BE2C (cell line): ENCODE measurements around the gene ANAPC7. TPM values are rescaled to one million over a fixed set of nuclear protein-coding genes. Genes with fewer than 3 reads are reported as not detected.

Experiments used
- DNase-seq: peaks from one replicate; pipeline ENCODE4 v3.0.0-alpha.2; 2020
- H3K27me3 ChIP-seq: fragments of 250-450 bp; sonication (Bioruptor Pico); 2 replicates; pipeline ENCODE4 v1.5.1; 2020; ENCODE audit warnings: mild to moderate bottlenecking
- H3K36me3 ChIP-seq: fragments of 250-450 bp; sonication (Bioruptor Pico); 2 replicates; pipeline ENCODE4 v1.5.1; 2020; ENCODE audit warnings: mild to moderate bottlenecking
- H3K4me1 ChIP-seq: fragments of 250-450 bp; sonication (Bioruptor Pico); 2 replicates; pipeline ENCODE4 v1.5.1; 2020
- H3K4me3 ChIP-seq: 2 replicates; pipeline ENCODE4 v1.5.1; 2011; ENCODE audit warnings: low read depth, low read length
- H3K9me3 ChIP-seq: fragments of 250-450 bp; sonication (Bioruptor Pico); 2 replicates; pipeline ENCODE4 v1.5.1; 2020
- polyA plus RNA-seq: library from polyadenylated mRNA; unstranded; fragments of >200 nt; gene quantifications from one replicate; pipeline ENCODE4 v1.2.1, GENCODE V29; 2012; ENCODE audit warnings: low read depth, missing spikeins; ENCODE audit not compliant: insufficient read length, insufficient read depth
- TF ChIP-seq, protein P1 (sequence below): IDR thresholded peaks from 2 replicates; pipeline ENCODE4 v1.5.1; 2012; ENCODE audit warnings: mild to moderate bottlenecking, low read depth, low read length

Gene ANAPC7, protein sequence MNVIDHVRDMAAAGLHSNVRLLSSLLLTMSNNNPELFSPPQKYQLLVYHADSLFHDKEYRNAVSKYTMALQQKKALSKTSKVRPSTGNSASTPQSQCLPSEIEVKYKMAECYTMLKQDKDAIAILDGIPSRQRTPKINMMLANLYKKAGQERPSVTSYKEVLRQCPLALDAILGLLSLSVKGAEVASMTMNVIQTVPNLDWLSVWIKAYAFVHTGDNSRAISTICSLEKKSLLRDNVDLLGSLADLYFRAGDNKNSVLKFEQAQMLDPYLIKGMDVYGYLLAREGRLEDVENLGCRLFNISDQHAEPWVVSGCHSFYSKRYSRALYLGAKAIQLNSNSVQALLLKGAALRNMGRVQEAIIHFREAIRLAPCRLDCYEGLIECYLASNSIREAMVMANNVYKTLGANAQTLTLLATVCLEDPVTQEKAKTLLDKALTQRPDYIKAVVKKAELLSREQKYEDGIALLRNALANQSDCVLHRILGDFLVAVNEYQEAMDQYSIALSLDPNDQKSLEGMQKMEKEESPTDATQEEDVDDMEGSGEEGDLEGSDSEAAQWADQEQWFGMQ
- polyA plus RNA-seq: 101 TPM

DNA sequence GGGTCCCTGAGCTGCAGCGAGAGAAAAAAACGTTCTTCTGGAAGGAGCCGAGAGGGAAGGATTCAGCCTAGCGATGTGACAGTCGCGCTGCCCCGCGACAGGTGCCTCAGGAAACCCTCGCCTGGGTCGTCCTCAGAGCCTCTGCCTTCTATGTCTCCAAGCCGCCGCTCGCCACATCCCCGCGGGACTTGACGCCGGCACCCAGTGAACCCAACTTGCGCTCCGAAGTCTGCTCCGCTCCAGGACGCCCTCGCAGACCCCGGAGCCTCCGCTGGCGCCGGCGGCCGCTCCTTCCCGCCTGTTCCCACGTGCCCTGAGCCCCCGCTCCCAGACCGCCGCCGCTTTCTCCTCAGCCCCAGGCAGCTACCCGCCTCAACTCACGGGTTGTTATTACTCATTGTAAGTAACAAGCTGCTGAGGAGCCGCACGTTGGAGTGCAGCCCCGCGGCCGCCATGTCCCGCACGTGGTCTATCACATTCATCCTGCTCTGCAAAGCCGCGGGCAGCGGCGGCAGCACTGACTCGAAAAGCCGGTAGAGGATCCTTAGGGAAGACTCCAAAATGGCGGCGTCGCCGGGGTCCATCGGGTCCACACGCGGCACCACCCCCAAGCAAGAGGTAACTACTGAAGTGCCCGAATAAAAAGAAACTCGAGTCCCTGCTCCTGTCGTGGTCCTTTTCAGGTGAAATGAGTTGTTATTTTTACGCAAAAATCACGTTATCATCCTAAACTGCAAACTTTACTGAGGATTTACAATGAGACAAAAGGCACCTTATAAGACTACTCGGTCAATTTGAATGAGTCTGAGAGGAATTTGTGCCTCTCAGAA lies at the start of gene ANAPC7:
Gene ANAPC7 (minus strand): TSS at position 563 of the 830 bp plus-strand sequence. CDS start 81 bp downstream, at position 482.
- Histone ChIP-seq H3K27me3 (no peaks in the 10 kb centered on the region), H3K4me1 (peaks cover 4% of the 10 kb centered on the region), H3K4me3 (peak within 1 kb of the TSS; percentile 99), H3K9me3 (no peaks in the 10 kb centered on the region), H3K36me3 (peaks cover 32% of the 10 kb centered on the region)
- TF ChIP-seq, protein P1, sequence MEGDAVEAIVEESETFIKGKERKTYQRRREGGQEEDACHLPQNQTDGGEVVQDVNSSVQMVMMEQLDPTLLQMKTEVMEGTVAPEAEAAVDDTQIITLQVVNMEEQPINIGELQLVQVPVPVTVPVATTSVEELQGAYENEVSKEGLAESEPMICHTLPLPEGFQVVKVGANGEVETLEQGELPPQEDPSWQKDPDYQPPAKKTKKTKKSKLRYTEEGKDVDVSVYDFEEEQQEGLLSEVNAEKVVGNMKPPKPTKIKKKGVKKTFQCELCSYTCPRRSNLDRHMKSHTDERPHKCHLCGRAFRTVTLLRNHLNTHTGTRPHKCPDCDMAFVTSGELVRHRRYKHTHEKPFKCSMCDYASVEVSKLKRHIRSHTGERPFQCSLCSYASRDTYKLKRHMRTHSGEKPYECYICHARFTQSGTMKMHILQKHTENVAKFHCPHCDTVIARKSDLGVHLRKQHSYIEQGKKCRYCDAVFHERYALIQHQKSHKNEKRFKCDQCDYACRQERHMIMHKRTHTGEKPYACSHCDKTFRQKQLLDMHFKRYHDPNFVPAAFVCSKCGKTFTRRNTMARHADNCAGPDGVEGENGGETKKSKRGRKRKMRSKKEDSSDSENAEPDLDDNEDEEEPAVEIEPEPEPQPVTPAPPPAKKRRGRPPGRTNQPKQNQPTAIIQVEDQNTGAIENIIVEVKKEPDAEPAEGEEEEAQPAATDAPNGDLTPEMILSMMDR: no peak
- DNase-seq: peak; percentile 95

DNA sequence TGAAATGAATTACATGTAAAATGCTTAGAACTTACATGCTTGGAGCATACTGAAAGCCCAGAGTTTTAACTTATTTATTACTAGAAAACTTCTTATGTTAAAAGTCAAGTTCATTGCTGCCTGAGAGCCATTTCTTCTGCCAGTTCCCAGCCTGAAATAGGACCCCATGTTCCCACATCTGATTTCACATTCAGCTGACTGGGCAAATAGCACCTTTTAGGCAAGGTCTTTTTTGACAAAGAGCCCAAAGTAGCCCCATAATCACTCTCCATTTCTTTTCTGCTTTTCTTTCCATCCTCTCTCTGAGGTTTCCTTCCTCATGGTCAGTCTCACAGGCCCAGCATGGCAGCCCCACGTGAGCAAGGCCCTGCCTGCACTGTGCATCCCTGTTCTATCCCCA lies 47.8 kb upstream of the ANAPC7 start:
- Histone ChIP-seq H3K4me3 (no peak overlapping the region), H3K4me1 (no peaks in the 10 kb centered on the region), H3K27me3 (no peaks in the 10 kb centered on the region), H3K9me3 (no peaks in the 10 kb centered on the region), H3K36me3 (peaks cover 26% of the 10 kb centered on the region)
- no peak for DNase-seq
- TF ChIP-seq, protein P1: no peak

DNA sequence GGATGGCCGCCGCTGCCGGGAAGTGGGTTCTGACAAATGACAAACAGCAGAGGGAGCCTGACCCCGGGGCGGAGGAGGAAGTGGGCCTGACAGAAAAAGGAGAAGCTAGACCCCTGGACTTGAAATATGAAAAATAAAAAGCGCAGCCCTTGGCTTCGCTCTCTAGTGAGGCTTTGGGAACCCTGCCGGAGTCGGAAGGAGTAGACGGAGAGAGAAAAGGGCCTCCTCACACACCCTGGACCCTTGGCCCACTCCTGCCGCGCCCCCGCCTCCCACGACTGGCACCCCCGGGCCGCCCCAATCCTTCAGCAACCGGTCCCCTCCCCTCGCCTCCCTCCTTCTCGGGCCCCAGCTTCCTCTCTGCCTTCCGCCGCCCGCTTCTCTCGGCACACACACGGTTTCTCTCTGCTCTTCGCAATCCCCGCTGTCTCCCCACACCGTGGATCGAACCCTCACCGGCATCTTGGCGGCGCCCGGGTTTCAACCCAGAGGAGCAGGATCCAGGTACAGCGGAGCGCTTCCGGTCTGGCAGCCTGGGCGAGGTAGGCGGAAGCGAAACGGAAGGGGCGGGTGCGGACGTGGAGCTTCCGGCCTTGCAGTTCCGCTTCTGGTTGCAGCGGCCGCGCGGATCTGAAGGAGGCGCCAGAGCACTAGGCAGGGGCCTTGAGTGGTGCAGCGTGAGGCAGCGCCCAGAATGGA lies 46.4 kb upstream of the ANAPC7 start, which contains the start of gene ARPC3:
Gene ARPC3 (minus strand): TSS at position 539 of the 699 bp plus-strand sequence. CDS start 77 bp downstream, at position 462.
- Histone ChIP-seq H3K4me1 (no peaks in the 10 kb centered on the region), H3K27me3 (no peaks in the 10 kb centered on the region), H3K4me3 (peak within 1 kb of the TSS; percentile 94), H3K36me3 (peaks cover 22% of the 10 kb centered on the region), H3K9me3 (no peaks in the 10 kb centered on the region)
- DNase-seq: peak; percentile 97
- TF ChIP-seq, protein P1: peak; percentile 87

DNA sequence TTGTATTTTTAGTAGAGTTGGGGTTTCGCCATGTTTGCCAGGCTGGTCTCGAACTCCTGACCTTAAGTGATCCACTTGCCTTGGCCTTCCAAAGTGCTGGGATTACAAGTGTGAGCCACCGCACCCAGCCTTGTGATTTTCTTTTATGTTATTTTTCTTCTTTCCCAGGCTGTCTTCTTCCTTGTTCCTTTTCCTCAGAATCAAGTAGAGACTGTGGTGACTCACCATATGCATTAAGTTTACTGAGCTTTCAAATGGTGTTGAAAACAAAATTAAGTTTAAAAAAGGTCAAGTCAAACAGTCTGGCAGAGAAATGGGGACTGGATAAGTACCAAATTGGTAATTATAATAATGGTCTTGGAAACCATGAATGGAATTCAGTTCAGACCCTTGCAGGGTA lies 40.9 kb upstream of the ANAPC7 start:
- peaks cover 46% of the 10 kb centered on the region for H3K36me3 ChIP-seq
- TF ChIP-seq, protein P1: no peak

DNA sequence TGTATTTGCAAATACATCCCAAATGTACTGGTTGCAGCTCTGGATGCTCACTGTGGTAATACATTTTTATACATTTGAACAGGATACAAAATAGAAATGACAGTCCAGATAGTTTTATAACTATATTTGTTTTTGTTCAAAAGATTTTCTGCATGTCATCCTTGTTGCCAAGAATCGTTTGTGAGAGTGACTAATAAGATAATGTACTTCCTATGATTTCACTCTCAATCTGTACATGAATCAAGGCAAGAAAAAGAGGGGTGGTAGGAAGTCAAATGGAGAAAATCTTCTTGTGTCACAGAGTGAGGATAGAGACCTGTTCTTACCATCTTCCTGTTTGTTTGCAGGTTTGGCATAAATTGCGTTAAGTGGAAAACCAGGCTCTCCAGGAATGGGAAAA lies 32.7 kb upstream of the ANAPC7 start:
- DNase-seq: no peak
- Histone ChIP-seq H3K27me3 (no peaks in the 10 kb centered on the region), H3K9me3 (no peaks in the 10 kb centered on the region), H3K4me3 (no peak overlapping the region), H3K36me3 (peaks cover 30% of the 10 kb centered on the region), H3K4me1 (no peaks in the 10 kb centered on the region)
- TF ChIP-seq, protein P1: no peak

More for the DNA sequence above, 40.9 kb upstream of the ANAPC7 start:
- Histone ChIP-seq H3K9me3 (no peaks in the 10 kb centered on the region), H3K4me3 (no peak overlapping the region), H3K4me1 (no peaks in the 10 kb centered on the region), H3K27me3 (no peaks in the 10 kb centered on the region)
- no peak for DNase-seq
